ENCODE data around the gene STX10. TPM values are rescaled to one million over a fixed set of nuclear protein-coding genes. Genes with fewer than 3 reads are reported as not detected.

The STX10 gene
- total RNA-seq, 2 donors from 2014 or later = 54.2 to 65.3 TPM

- Histone ChIP-seq H3K9me3 (no peaks in the 10 kb centered on the region), H3K27ac (no peak overlapping the region), H3K36me3 (replicated peaks in 1 of 2; ENCODE audit: insufficient read depth in 1 of 2, low read depth in 2 of 2) (no peaks in the 10 kb centered on the region), H3K27me3 (no peaks in the 10 kb centered on the region), H3K4me3 (no peak overlapping the region), H3K4me1 (peaks cover 26% of the 10 kb centered on the region)
- TF ChIP-seq POLR2A (IDR thresholded peaks at IDR 0.05) (no peak), CTCF (IDR thresholded peaks at IDR 0.05) (no peak)
- no peak for ATAC-seq
- 77 to 84% methylated on average over 17 to 18 of the region's 18 CpGs for WGBS, 2 donors
- intact Hi-C loops (cut with DNase I) = no loop called here
- no peak for DNase-seq
Observed at GRCh38 chr19:13121551-13122274, 28.5 kb downstream of the STX10 start.

GRCh38 chr19:13120817-13121216 lies 29.4 kb downstream of the STX10 start:
- Histone ChIP-seq H3K27ac (no peak overlapping the region), H3K4me3 (no peak overlapping the region), H3K9me3 (no peaks in the 10 kb centered on the region), H3K27me3 (no peaks in the 10 kb centered on the region), H3K4me1 (peaks cover 29% of the 10 kb centered on the region), H3K36me3 (replicated peaks in 1 of 2; ENCODE audit: insufficient read depth in 1 of 2, low read depth in 2 of 2) (no peaks in the 10 kb centered on the region)
- no peak for DNase-seq
- intact Hi-C loops (cut with DNase I) = no loop called here
- no peak for TF ChIP-seq POLR2A (IDR thresholded peaks at IDR 0.05)
- TF ChIP-seq CTCF (IDR thresholded peaks at IDR 0.05) = no peak
- ATAC-seq = no peak
- 80 to 81% methylated on average over 8 to 10 of the region's 10 CpGs for WGBS, 2 donors

- Histone ChIP-seq H3K4me1 (peaks cover 36% of the 10 kb centered on the region), H3K36me3 (replicated peaks in 1 of 2; ENCODE audit: insufficient read depth in 1 of 2, low read depth in 2 of 2) (no peaks in the 10 kb centered on the region), H3K9me3 (no peaks in the 10 kb centered on the region), H3K27ac (no peak overlapping the region), H3K4me3 (no peak overlapping the region), H3K27me3 (no peaks in the 10 kb centered on the region)
- ATAC-seq = no peak
- intact Hi-C loops (cut with DNase I) = no loop called here
- DNase-seq = no peak
- TF ChIP-seq CTCF (IDR thresholded peaks at IDR 0.05) (no peak), POLR2A (IDR thresholded peaks at IDR 0.05) (no peak)
- 76% methylated on average over 7 to 9 of the region's 9 CpGs for WGBS, 2 donors
Observed at GRCh38 chr19:13120031-13120430, 30.1 kb downstream of the STX10 start.

- WGBS, 2 donors = 62 to 80% methylated on average over 2 to 8 of the region's 8 CpGs
- Histone ChIP-seq H3K36me3 (replicated peaks in 1 of 2; ENCODE audit: insufficient read depth in 1 of 2, low read depth in 2 of 2) (no peaks in the 10 kb centered on the region), H3K27ac (no peak overlapping the region), H3K4me1 (peaks cover 36% of the 10 kb centered on the region), H3K27me3 (no peaks in the 10 kb centered on the region), H3K9me3 (no peaks in the 10 kb centered on the region), H3K4me3 (no peak overlapping the region)
- no peak for ATAC-seq
- intact Hi-C loops (cut with DNase I) = no loop called here
- TF ChIP-seq POLR2A (IDR thresholded peaks at IDR 0.05) (no peak), CTCF (IDR thresholded peaks at IDR 0.05) (no peak)
- no peak for DNase-seq
Observed at GRCh38 chr19:13119627-13120026, 30.5 kb downstream of the STX10 start.
